ENCODE results near the gene C1QTNF9B.
"Not testable (repeated sequence)": the region's sequence is repeated elsewhere in the genome, so short reads cannot be mapped to it uniquely, and the experiment has no call there.

DNA sequence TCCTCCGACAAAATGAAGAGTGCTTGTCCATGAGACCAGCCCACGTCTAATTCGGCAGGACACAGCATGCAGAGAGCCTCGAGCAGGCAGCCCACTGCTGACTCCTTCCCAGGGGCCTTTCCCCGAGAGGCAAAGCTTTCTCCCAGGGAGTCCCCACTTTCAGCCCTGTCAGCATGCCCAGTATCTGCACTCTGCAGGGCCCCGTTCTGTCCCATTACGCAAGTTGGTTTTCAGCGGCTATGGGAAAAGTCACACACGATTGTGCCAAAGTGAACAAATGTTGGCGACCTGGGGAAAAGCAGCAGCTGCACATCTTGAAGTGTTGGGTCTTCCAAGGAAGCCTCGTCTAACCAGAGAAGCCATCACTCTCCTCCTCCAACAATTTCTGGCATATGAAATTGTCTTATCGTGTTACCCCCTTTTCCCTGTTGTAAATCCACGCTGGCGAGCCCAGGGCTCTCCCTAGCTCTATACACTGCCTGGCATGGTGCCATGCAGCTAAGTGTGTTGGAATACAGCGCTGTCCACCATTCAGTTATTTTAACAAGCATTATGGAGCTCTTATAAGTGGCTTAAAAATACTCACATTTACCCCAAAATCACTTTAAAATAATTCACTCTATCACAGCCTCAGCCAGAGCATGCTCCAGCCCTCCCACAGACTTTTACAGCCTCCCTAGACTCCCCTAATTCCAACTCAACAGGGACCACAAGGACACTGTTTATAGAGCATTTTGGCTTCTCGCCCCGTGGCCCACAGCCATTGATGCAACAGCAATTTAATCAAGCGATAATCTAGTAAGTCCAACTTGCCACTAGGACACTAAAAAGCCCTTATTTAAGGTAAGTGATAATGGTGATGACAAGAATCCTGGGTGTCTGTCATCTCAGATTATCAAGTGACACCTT is 16.6 kb downstream of the C1QTNF9B start:
- TF ChIP-seq, protein P1, sequence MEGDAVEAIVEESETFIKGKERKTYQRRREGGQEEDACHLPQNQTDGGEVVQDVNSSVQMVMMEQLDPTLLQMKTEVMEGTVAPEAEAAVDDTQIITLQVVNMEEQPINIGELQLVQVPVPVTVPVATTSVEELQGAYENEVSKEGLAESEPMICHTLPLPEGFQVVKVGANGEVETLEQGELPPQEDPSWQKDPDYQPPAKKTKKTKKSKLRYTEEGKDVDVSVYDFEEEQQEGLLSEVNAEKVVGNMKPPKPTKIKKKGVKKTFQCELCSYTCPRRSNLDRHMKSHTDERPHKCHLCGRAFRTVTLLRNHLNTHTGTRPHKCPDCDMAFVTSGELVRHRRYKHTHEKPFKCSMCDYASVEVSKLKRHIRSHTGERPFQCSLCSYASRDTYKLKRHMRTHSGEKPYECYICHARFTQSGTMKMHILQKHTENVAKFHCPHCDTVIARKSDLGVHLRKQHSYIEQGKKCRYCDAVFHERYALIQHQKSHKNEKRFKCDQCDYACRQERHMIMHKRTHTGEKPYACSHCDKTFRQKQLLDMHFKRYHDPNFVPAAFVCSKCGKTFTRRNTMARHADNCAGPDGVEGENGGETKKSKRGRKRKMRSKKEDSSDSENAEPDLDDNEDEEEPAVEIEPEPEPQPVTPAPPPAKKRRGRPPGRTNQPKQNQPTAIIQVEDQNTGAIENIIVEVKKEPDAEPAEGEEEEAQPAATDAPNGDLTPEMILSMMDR (IDR thresholded peaks at IDR 0.05), result not testable (repeated sequence)
- TF ChIP-seq POLR2A (IDR thresholded peaks at IDR 0.05), result not testable (repeated sequence)

All from adrenal gland (tissue), 5 donors.